IPS-NIHi7 (cell line): Measurements from ENCODE around the gene SH3RF3.

Experiments
- DNase-seq: peaks from one replicate; pipeline ENCODE4 v3.0.0; 2012; ENCODE audit warnings: mixed read lengths; ENCODE audit errors: extremely low spot score

SH3RF3 gene

DNA sequence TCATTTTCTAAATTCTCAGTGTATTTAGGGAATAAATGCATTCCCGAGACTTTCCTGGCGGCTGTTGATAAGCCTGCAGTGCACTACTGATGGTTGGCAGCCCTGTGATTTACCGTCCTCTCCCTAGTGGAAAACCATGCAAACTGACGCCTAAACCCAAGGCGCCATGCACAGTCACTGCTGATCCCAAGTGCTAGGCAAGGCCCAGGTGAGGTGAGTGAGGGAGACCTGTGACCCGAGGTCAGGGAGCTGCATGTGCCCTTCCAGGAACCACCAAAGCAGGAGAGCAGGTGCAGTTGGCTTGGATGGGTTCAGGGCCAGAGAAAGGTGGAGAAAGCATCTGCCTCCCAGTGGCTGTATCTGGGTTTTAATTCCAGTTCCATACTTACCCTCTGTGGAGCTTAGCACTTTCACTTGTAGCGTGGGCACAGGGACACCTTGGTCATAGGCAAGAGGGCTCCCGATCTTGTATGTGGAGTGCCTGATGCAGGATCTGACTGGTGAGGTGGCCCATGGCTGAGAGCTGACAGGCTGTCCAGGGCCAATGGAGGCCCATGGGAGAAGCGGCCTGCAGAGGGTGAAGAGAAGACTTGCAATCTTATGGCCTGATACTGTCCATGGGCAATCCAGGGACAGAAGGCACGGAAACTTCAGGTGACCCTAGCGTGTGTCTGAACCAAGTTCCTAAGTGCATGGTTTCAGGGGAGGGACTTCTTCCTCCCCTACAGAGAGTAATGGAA is 131.3 kb downstream of the SH3RF3 start:
- DNase-seq, result no peak

DNA sequence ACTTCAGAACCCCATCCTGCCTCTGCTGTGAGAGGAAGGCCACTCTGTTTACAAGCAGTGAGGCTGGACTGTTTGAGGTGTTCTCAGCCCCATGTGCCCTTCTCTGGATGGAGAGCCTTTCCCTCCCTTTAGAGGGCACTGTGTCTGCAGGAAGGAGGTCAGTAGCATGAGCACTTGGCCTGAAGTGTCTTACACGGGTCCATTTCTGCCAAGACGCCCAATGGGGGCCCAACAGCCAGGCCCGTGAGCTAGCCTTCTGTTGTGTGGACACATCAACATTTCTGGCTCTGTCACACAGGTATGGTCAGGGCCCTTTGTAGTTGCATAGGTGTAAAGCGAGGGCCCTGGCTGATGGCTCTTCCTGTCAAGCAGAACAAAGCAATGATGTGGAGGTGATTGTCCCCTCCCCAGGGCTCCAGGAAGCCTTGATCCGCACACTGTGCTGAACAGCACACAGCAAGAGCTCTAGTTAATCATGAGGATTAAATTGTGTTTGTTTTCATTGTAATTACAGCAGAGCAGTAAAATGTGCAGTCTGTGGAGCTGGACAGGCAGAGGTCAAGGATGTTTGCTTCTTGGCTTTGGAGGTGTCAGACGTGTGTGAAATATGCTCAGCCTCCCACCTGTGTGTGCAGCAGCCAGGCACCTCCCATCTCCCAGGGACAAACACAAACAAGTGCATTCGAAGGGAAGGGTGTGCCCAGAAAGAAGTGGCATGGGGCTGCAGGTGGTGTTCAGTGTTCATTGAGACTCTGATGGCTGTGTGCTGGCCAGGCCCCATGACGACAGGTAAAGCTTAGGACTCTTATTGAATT is 132.1 kb downstream of the SH3RF3 start:
- peak; percentile 56 for DNase-seq

DNA sequence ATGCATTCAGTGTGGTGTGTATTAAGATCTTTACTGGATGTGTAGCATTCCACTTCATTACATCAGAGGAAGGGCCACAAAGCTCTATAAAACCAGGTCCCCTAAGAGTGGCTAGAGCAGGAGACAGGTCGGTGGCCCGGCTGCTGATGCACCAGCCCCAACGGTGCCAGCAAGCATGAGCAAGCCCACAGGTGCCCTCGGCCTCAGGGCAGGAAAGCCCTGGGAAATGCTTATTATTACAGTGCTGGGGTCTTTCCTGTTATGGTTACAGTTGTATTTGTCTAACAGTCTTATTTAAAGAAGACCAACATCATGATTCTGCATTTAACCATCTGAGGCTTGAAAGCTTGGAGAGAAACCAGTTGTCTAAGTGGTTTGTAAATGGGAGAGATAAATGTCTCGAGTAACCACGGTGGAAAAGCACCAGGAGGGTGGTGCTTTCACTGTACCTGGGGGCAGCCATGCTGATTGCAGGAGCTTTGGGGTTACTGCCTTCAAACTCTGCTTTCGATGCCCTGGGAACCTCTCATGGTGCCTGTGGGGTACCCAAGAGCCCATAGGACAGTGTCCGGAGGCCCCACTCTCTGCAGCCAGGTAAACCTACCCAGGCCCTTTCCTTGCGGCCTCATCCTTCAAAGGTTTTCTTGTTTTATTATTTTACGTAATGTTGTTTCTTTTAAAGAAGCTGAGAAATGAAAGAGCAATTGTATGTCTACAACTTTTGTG is 133.1 kb downstream of the SH3RF3 start:
- DNase-seq, result no peak

DNA sequence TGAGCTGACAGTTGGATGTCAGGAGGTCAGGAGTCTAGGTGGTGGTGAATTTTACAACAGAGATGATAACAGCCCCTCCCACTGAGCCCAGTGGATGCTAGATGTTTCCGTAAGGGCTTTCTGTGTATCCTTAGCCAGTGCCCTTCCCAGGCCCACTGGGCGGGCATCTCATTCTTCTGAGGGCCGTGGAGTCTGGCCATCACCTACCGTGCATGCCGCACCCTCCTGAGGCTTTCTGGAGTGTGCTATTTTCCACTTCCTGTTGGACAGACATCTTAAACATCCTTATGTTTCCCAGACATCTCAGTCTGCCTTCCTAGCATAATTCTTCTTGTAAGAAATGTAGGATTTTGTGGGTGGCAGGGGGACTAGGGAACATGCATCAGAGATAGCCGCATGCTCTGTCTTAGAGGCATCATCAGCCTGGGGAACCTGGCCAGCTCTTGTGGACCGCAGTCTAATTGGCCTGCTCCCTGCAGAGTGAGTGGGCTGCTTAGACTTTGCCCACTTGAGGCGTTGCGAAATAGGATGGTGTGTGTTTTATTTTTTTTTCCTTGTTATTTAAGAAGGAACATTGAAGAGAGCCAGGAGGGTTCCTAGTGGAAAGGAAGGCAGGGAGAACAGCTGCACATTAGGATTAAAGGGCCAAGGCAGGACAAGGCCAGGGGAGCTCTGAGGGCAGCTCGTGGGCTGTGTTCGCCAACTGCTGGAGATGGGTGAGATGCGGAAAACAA is 135.8 kb downstream of the SH3RF3 start:
- no peak for DNase-seq

DNA sequence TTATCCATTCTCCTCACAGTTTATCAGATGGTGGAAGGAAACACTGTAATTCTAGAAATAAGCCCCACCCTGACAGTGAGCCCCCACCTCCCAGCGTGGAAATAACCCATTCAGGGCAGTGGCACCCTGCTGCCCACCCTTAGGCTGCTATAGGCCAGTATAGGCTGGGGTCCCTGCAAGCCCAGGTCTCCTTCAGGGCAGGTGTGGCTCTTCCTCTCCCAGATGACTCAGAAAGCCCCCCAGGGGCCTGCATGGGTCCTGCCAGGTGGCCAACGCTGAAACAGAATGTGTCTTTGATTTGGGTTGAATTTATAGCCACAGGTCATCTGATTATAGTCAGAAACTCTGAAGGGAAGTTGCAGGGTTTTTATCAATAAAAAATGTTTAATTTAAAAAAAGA is 136.4 kb downstream of the SH3RF3 start:
- no peak for DNase-seq

DNA sequence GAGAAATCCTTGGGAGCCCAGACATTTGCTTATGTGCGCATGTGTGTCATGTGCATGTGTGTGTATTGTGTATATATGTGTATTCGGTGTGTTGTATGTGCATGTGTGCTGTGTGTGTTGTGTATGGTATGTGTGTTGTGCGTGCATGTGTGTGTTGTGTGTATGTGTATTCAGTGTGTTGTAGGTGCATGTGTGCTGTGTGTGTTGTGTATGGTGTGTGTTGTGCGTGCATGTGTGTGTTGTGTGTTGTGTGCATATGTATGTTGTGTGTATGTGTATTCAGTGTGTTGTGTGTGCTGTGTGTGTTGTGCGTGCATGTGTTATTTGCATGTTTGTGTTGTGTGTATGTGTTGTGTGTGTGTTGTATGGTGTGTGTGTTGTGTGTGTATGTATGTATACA is 136.9 kb downstream of the SH3RF3 start:
- no peak for DNase-seq

DNA sequence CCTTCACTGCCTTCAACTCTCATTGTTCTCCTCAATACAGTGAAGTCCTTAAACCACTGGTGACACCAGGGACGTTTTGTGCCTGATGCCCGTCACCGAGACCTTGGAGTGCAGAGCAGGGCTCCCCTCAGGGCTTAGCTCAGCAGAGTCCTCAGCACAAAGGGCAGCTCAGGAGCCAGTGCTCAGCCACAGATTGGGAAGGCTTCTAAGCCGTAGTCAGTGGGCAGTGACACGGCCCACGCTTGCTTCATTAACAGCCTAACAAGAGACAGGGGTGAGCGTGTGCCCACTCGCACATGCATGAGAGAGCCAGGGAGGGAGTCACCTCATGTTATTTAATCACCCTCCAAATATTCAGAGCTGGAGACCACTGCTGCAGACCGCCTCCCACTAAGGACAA is 137.5 kb downstream of the SH3RF3 start:
- DNase-seq, result no peak

DNA sequence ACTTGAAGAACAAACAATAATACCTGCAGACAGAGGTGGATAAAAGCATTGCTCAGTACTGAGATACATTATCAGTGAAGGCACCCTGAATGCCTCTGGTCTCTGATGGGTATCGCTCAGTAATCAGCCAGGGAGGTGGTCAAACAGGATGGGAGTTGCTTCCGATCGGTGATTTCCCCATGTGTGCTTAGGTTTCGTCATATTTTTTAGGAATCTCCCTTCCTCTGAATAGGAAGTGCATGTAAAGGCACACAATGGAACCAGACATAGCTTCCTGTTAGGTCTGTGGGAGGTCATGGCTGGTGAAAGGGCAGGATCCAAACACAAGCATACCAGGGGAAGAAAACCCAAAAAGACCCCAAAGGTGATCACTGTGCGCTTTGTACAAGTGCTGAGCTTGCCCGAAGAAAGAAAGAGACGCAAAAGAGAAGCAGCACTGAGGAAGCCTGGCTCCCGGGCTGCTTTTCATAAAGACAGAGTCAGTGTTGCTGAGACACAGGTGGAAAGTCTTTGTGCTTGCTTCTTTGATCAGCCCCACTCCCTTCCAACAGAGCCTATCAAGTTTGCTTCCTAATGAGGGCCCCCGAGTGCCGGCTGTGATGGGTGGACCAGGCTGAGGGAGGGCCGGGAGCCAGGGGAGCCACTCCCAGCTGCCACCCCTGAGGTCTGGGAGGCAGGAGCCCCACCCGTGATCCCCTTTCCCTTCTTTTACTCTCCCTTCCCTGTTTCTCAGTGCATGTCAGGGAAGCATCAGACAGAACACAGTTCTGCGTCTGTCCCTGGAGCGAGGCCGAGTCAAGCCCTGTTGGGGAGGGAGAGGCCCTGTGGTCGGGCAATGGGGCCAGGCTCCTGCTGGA is 138.2 kb downstream of the SH3RF3 start:
- no peak for DNase-seq

DNA sequence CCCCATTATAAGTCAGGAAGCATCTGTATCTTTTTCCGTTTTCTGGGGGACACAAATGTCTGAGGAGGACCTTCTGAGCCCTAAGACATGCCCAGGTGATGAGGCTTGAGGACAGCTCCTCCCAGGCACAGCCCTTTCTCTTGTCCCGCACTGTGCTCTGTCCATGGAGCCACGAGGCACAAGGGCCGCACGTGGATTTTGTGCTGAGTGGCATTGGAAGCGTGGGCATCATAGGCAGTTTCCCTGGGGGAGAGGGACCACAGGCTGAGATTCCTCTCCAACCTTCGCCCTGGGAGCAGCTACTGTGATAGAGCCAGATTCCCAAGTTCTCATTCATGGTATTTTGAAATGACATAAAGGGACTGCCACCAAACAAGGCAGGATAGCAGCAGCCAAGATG is 139.9 kb downstream of the SH3RF3 start:
- no peak for DNase-seq

DNA sequence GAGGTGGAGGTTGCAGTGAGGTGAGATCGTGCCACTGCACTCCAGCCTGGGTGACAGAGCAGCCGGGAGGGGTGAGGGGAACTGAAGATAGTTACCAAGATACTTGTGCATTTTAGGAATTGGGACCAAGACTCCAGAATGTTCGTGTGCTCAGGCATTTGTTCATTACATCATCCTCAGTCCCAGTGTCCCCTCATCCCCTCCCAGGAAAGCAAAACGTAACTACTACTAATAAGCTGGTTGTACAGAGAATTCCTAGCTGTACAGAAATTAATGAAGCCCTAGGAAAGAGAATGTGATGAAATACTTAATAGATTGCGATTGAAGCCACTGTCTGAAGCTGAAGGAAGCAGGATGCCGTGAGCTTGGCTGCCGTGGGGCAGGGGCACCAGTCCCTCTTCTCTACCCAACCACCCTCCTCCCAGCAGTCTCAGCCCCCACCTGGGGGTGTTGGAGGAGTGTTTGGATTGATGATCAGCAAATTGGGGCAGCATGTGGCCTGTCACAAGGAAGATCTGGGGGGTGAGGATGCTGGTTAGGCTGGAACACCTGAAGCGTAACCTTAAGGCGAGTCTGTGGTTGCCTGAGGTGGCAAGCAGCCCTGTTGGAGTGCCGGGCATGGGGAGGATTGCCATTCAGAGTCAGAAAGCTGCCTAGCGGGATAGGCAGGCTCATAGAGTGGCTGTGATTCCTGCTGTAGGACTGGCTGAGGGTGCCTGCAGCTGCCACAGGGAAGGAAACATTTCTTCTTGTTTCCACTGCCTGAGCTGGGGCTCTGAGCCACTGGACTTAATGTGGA is 140.9 kb downstream of the SH3RF3 start:
- no peak for DNase-seq

DNA sequence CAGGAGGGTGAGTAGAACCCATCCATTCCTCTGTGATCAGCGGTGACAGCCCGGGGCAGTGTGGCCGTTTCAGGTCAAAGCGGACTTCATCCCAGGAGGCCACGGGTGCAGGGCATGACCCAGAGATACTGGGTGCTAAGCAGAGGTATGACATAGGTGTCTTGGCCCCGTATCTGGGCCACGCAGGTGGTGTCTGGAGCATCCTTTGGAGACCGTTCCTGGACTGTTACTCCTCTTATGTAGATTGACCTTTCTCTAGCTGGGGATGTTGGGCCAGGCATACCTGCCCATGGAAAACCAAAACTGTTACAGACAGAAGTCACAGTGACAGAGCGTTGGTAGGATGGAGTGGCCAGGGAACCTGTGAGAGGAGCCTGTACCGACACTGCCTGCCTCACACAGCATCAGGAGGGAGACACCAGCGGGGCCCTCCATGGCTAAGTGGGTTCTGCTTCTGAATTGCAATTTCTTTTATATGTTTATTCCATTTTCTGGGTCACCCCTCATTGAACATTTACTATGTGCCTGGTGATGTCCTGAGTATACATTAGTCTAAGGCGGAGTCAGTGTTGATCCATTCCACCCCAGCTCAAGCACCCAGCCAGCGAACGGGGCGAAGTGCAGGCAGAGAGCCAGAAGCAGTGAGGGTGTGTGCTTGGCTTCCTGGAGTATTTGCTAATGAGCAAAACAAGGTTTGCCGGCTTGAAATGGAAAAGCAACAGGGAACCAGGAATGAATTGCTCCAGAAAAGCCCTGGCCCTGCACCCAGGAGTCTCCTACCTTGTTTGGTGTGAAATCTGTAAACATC is 141.7 kb downstream of the SH3RF3 start:
- DNase-seq, result no peak

DNA sequence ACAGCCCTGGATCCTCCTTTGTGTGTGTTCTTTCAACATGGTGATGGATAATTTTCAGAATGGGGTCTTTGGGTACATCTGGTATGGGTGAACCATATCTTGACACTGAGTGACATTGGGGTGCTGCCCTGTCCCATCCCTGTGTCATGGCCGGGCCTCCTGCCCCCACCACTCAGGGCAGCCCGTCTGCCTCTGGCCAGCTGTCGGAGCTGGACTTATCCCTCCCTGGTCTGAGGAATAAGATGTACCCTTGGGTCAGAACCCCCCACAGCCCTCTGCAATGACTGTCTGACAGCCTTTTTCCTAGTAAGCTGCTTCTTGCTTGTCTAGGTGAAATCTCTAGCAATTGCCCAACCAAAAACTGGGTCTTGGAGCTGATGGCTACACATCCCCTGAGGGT is 142.9 kb downstream of the SH3RF3 start:
- no peak for DNase-seq

DNA sequence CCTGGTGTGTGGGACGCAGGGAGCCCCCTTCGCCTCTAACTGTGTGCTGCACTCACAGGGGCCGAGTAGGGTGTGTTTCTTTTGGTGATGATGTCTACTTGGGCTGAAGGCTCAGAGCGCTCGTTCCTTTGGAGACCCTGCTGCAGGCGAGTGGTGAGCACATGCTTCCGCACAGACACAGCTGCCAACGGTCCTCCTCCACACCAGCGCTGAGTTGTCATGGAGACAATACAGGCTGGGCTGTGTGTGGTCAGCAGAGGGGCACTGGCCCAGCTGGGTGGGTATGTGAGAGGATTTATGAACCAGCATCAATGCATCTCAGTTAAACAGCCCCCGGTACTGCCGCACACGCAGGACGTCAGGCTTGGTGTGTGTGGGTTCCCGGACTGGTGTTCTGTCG is 143.5 kb downstream of the SH3RF3 start:
- DNase-seq, result no peak

DNA sequence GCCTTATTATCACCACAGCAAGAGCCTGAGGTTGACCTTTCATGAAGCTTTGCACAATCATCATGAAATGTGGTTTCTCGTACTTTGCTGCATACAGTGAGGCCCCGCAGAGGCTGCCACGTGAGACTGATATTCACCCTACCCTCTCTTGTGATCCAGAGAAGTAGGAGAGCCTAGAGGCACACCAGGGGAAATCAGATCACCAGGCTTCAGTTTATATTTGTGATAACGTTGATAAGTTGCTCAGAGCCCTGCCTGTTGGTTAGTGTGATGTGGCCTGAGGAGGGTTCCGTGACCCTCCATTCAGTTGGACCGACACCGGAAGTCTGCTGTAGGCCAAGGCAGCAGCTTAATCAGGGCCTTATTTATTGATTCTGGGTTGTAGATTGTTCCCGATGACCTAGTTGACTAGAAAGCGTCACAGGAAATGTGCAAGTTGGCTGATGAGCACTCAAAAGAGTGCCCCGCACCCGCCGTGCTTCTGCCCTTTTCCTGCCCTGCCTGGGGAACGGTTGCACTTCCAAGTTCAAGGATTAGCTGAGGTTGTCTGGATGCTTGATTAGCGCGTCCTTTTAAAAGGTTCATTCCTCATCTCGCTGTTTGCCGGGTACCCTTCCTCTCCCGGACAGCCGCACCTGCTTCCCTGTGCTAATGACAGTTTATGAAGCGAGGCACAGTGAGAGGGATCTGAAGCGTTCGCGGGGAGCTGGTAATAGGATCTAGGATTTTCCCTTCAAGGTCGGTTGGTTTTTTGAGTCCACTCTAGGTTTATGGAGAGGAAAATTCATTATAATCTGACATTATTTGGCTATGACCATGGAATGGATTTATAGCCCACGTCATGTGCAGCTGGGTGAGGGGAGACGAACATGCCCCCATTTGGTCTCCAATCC is 146.4 kb downstream of the SH3RF3 start:
- no peak for DNase-seq

DNA sequence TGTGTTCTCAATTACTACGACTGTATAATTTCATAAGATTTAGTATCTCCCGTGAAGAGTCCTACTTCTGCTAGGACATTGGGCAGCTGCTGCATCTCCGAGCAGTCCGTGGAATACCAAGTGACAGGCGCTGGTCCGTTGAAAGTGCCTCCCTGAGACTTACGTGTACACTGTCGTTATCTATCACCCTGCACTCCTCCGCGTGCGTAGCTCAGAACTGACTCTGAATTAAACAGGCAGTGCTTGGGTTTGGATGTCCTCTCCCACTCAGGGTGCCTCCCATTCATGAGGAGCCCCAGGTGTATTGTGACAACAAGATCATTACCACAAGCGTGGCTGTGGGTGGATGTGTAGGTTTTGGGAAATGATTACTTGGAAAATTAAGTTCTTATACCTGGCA is 148.4 kb downstream of the SH3RF3 start:
- DNase-seq, result no peak

DNA sequence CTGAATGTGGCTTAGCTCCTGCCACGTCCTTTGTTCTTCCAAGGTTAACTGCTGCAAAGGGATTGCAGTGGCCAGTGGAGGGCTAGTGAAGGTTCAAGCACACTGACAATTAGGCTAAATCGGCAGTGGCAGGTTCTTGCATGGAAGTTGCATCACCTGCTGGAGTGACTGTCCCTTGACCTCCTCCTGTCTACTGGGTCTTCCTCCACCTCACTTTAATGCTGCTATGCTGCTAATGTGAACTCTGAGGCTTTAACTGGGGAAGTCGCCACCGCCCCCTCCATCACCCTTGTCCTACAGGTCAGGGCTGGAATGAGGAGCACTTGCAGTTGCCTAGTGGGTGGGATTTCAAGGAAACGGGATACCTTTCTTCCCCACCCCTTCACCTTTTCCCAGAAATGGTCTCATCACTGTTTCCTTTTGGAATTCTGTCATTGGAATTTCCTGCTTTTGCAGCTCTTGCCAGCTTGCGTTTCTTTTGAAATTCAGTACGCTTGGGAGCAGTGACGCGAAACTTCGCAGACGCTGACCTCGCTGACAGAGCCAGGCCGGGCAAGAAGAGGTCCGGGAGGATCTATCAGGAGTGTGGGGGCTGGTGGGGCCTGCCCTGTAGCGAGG is 150.3 kb downstream of the SH3RF3 start:
- peak; percentile 44 for DNase-seq

DNA sequence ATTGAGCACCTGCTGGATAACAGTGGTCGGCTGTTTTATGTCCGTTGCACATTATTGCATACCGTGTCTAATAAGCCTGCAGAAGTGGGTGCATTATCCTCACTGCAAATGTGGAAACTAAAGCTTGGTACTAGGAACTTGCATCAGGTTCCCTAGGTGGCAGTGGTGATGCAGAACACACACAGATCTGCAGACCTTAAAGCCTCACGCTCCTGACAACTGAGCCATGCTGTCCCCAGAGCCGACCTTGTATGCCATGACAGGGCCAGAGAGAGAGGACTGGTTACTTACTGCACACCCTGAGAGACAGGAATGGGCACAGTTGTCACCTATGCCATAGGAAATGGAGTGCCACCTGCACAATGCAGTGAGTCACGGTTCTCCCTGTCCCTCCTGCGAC is 151.8 kb downstream of the SH3RF3 start:
- DNase-seq, result no peak

DNA sequence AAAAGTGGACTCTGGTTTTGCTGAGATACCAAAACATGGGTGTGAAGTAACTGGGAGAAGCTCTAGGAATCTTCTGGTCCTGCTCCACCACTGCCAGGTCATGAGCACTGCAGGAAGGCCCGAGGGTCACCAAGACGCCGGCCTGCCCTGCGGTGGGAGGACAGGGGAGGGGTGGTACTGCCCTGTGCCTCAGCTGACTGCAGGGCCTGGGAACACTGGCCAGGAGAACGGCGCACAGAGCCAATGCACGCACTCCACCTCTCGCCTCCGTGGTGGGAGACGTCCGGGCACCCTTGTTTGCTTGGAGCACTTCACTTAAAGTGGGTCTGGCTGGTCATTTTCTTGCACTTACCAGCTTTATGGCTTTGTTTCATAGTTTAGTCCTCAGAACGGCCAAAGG is 153.4 kb downstream of the SH3RF3 start:
- no peak for DNase-seq
